HG03469 (cell line): ENCODE results near the gene BTBD9.

Experiments
- ATAC-seq: cut with Tn5 transposase; IDR thresholded peaks from one replicate; pipeline ENCODE4 v1.9.1; 2021; ENCODE audit warnings: mild to moderate bottlenecking, moderate library complexity, moderate number of reproducible peaks; ENCODE audit not compliant: unreplicated experiment

The BTBD9 gene

GRCh38 chr6:38639498-38640215 is at the start of gene BTBD9:
Gene BTBD9, minus strand, starts transcription at chr6:38639929.
- ATAC-seq = peak; percentile 49

- no peak for ATAC-seq
Measured at GRCh38 chr6:38688579-38689087, 48.9 kb upstream of the BTBD9 start.

- ATAC-seq = no peak
Measured at GRCh38 chr6:38687549-38687948, 47.8 kb upstream of the BTBD9 start.

- no peak for ATAC-seq
Measured at GRCh38 chr6:38687043-38687353, 47.3 kb upstream of the BTBD9 start.

GRCh38 chr6:38686270-38687042 is 46.7 kb upstream of the BTBD9 start:
- no peak for ATAC-seq

- no peak for ATAC-seq
Measured at GRCh38 chr6:38684904-38685303, 45.2 kb upstream of the BTBD9 start.

- ATAC-seq = no peak
Measured at GRCh38 chr6:38684237-38684636, 44.5 kb upstream of the BTBD9 start.

- ATAC-seq = no peak
Measured at GRCh38 chr6:38681850-38682249, 42.1 kb upstream of the BTBD9 start.

GRCh38 chr6:38679668-38680067 is 39.9 kb upstream of the BTBD9 start:
- no peak for ATAC-seq

GRCh38 chr6:38678178-38678760 is 38.5 kb upstream of the BTBD9 start:
- ATAC-seq = no peak

GRCh38 chr6:38676974-38677544 is 37.3 kb upstream of the BTBD9 start:
- no peak for ATAC-seq

GRCh38 chr6:38676236-38676973 is 36.7 kb upstream of the BTBD9 start:
- no peak for ATAC-seq

- no peak for ATAC-seq
Measured at GRCh38 chr6:38673397-38674165, 33.9 kb upstream of the BTBD9 start.

- ATAC-seq = no peak
Measured at GRCh38 chr6:38671885-38672467, 32.2 kb upstream of the BTBD9 start.

- no peak for ATAC-seq
Measured at GRCh38 chr6:38658418-38659167, 18.9 kb upstream of the BTBD9 start.

GRCh38 chr6:38656896-38657295 is 17.2 kb upstream of the BTBD9 start:
- no peak for ATAC-seq

GRCh38 chr6:38654263-38654662 is 14.5 kb upstream of the BTBD9 start:
- ATAC-seq = no peak

GRCh38 chr6:38651121-38651784 is 11.5 kb upstream of the BTBD9 start:
- no peak for ATAC-seq
